CD4-positive, alpha-beta T cell (primary cell): Measurements from ENCODE around the gene CDC20B. TPM values are rescaled to one million over a fixed set of nuclear protein-coding genes. Genes with fewer than 3 reads are reported as not detected.

ENCODE experiments used
- ATAC-seq: fragments of 200-7000 bp; cut with Tn5 transposase; one replicate; pipeline ENCODE4 v1.10.0; 2022; ENCODE audit warnings: mild to moderate bottlenecking; ENCODE audit not compliant: poor library complexity
- CTCF ChIA-PET: fragments of 350-600 bp; sonication (Branson Sonifier 250); formaldehyde crosslinking; loops from one replicate; lab custom pipeline; 2021; ENCODE audit warnings: antibody characterized with exemption, inconsistent platforms; lab: Charles Lee
- POLR2A ChIA-PET: fragments of 350-600 bp; sonication (Branson Sonifier 250); formaldehyde crosslinking; loops from one replicate; lab custom pipeline; 2021; ENCODE audit warnings: antibody characterized with exemption, inconsistent platforms; lab: Charles Lee
- DNase-seq, 14 experiments: peaks; one replicate each; pipeline ENCODE4 v3.0.0-alpha.2; 2013 to 2020; ENCODE audit warnings: mixed read lengths in 2 of 14
- H3K27ac ChIP-seq, 2 donors: one replicate each; pipeline versions ENCODE4 v1.5.1 to v1.7.0; 2013; ENCODE audit warnings: low read length in 2 of 2, low read depth in 1 of 2, mild to moderate bottlenecking in 1 of 2
- H3K27me3 ChIP-seq, 2 experiments: 1 replicate in 1 of 2; 2 replicates in 1 of 2; pipeline versions ENCODE4 v1.6.1 to v1.7.0; 2013; ENCODE audit warnings: low read length in 2 of 2, control low read depth in 1 of 2, mild to moderate bottlenecking in 1 of 2, moderate library complexity in 1 of 2; ENCODE audit not compliant: insufficient read depth in 2 of 2, control insufficient read depth in 1 of 2
- H3K36me3 ChIP-seq: one replicate; pipeline ENCODE4 v1.6.1; 2013; ENCODE audit warnings: low read length, control low read depth; ENCODE audit not compliant: insufficient read depth
- H3K4me1 ChIP-seq: one replicate; pipeline ENCODE4 v1.6.1; 2013; ENCODE audit warnings: low read length, control low read depth; ENCODE audit not compliant: insufficient read depth
- H3K4me3 ChIP-seq: one replicate; pipeline ENCODE4 v1.5.1; 2013; ENCODE audit warnings: mild to moderate bottlenecking, low read length, moderate library complexity
- H3K9me3 ChIP-seq, 2 experiments: 1 replicate in 1 of 2; 2 replicates in 1 of 2; pipeline versions ENCODE4 v1.6.1 to v1.7.0; 2013; ENCODE audit warnings: low read length in 2 of 2, mild to moderate bottlenecking in 2 of 2, control low read depth in 1 of 2, moderate library complexity in 1 of 2; ENCODE audit not compliant: control insufficient read depth in 1 of 2, insufficient read depth in 1 of 2
- H3K27ac Mint-ChIP-seq: one replicate; pipeline ENCODE4 v1.8.0; 2020; ENCODE audit warnings: mixed read lengths
- H3K27me3 Mint-ChIP-seq: one replicate; pipeline ENCODE4 v1.8.0; 2021; ENCODE audit warnings: mixed read lengths
- H3K36me3 Mint-ChIP-seq: one replicate; pipeline ENCODE4 v1.8.0; 2021; ENCODE audit warnings: low read depth, mixed read lengths
- H3K4me1 Mint-ChIP-seq: one replicate; pipeline ENCODE4 v1.8.0; 2021; ENCODE audit warnings: low read depth, mixed read lengths
- H3K4me3 Mint-ChIP-seq: one replicate; pipeline ENCODE4 v1.8.0; 2020; ENCODE audit warnings: mild to moderate bottlenecking, mixed read lengths
- H3K9me3 Mint-ChIP-seq: one replicate; pipeline ENCODE4 v1.8.0; 2020; ENCODE audit warnings: mixed read lengths
- CTCF ChIP-seq: fragments of 200-600 bp; IDR thresholded peaks from one replicate; pipeline ENCODE4 v1.8.0; 2022; ENCODE audit warnings: antibody characterized with exemption, mild to moderate bottlenecking
- intact Hi-C, 2 experiments: fragments of 100-400 bp; cut with DNase I in 1 of 2; cut with micrococcal nuclease in 1 of 2; formaldehyde crosslinking; loops; one replicate each; pipeline versions ENCODE4 v1.15.1 to v1.9.0; 2023 to 2025; cut with DNase I, micrococcal nuclease
- total RNA-seq, 174 experiments: library from RNA in 2 of 174; stranded (reverse) in 2 of 174; gene quantifications; one replicate each; pipeline ENCODE4 v1.2.3 and lab custom pipeline; 2021 to 2026

The CDC20B gene
- total RNA-seq, 2 experiments from 2014 or later = not detected

GRCh38 chr5:55081541-55081940, 91.4 kb downstream of the CDC20B start:
- DNase-seq (no peak), ATAC-seq (no peak)
- peaks cover 7% of the 10 kb centered on the region for H3K4me1 Mint-ChIP-seq
- Histone ChIP-seq H3K9me3 (no peaks in the 10 kb centered on the region), H3K4me3 (no peak overlapping the region), H3K4me1 (peaks cover 2% of the 10 kb centered on the region), H3K36me3 (no peaks in the 10 kb centered on the region), H3K27ac (no peak overlapping the region), H3K27me3 (no peaks in the 10 kb centered on the region)
- H3K9me3 Mint-ChIP-seq = peaks cover 3% of the 10 kb centered on the region
- no peak overlapping the region for H3K4me3 Mint-ChIP-seq
- H3K36me3 Mint-ChIP-seq = peaks cover 5% of the 10 kb centered on the region
- no peaks in the 10 kb centered on the region for H3K27me3 Mint-ChIP-seq
- CTCF ChIA-PET = interaction anchor here (0.9 kb wide), 1 partner anchor 28 kb away, joined by 3 read pairs; no protein-coding TSS in a partner anchor
- POLR2A ChIA-PET = interaction anchor here (0.8 to 1.4 kb wide), 3 partner anchors 12 to 44 kb away, joined by 3 to 4 read pairs (median 3); no protein-coding TSS in a partner anchor
- no peak overlapping the region for H3K27ac Mint-ChIP-seq
- no peak for TF ChIP-seq CTCF
- intact Hi-C loops = no loop called here

GRCh38 chr5:55073211-55073610, 99.8 kb downstream of the CDC20B start:
- H3K36me3 Mint-ChIP-seq = no peaks in the 10 kb centered on the region
- H3K4me3 Mint-ChIP-seq = peak overlapping the region; percentile 4
- ATAC-seq (no peak), DNase-seq (peak in 1 of 14 experiments; percentile 7)
- H3K27me3 Mint-ChIP-seq = no peaks in the 10 kb centered on the region
- ChIA-PET CTCF (no interaction called here), POLR2A (interaction anchor here (1.1 to 4.3 kb wide), 3 partner anchors 10 to 36 kb away, joined by 8 to 33 read pairs (median 15); no protein-coding TSS in a partner anchor)
- Histone ChIP-seq H3K4me1 (peaks cover 19% of the 10 kb centered on the region), H3K9me3 (no peaks in the 10 kb centered on the region), H3K27ac (peak overlapping the region in 1 of 2 donors; percentile 41), H3K36me3 (no peaks in the 10 kb centered on the region), H3K4me3 (no peak overlapping the region), H3K27me3 (no peaks in the 10 kb centered on the region)
- H3K4me1 Mint-ChIP-seq = peaks cover 34% of the 10 kb centered on the region
- no peak for TF ChIP-seq CTCF
- intact Hi-C loops = loop anchor here in 1 of 2 experiments (5.0 kb wide), 1 partner anchor 51 kb away; the partner anchor contains the start of gene GZMK
- H3K9me3 Mint-ChIP-seq = no peaks in the 10 kb centered on the region
- H3K27ac Mint-ChIP-seq = peak overlapping the region; percentile 78

- H3K27ac Mint-ChIP-seq = peak overlapping the region; percentile 78
- H3K27me3 ChIP-seq = no peaks in the 10 kb centered on the region
- H3K9me3 Mint-ChIP-seq = no peaks in the 10 kb centered on the region
- H3K9me3 ChIP-seq = no peaks in the 10 kb centered on the region
- intact Hi-C loops = loop anchor here in 1 of 2 experiments (1.0 to 5.0 kb wide), 2 partner anchors 30 to 50 kb away; partner anchors contain the start of genes GZMA and GZMK
- ChIA-PET POLR2A (interaction anchor here (0.7 to 4.3 kb wide), 7 partner anchors 10 to 35 kb away, joined by 3 to 33 read pairs (median 5); no protein-coding TSS in a partner anchor), CTCF (interaction anchor here (1.2 to 1.7 kb wide), 2 partner anchors 11 to 32 kb away, joined by 3 read pairs; no protein-coding TSS in a partner anchor)
- H3K4me1 ChIP-seq = peaks cover 19% of the 10 kb centered on the region
- H3K36me3 Mint-ChIP-seq = no peaks in the 10 kb centered on the region
- H3K36me3 ChIP-seq = no peaks in the 10 kb centered on the region
- H3K4me1 Mint-ChIP-seq = peaks cover 34% of the 10 kb centered on the region
- DNase-seq = peak in 3 of 14 experiments; percentile 45 to 87 (median 53)
- H3K4me3 ChIP-seq = no peak overlapping the region
- H3K27ac ChIP-seq = peak overlapping the region in 1 of 2 donors; percentile 41
- peak overlapping the region; percentile 4 for H3K4me3 Mint-ChIP-seq
- no peak for TF ChIP-seq CTCF
- H3K27me3 Mint-ChIP-seq = no peaks in the 10 kb centered on the region
- peak; percentile 94 for ATAC-seq
Measured at GRCh38 chr5:55072666-55073065, 100.3 kb downstream of the CDC20B start.
